Loucy (cell line): Measurements from ENCODE around the gene DTNBP1.

Source experiments
- EZH2phosphoT487 ChIP-seq: fragments of 200-600 bp; IDR thresholded peaks from 2 replicates; pipeline ENCODE4 v1.6.1; 2018; ENCODE audit warnings: antibody characterized with exemption, mild to moderate bottlenecking, moderate library complexity, borderline replicate concordance
- TF ChIP-seq, protein P1 (sequence below): fragments of 200-600 bp; sonication (generic); conservative IDR thresholded peaks from 2 replicates; pipeline ENCODE4 v1.5.1; 2014; ENCODE audit warnings: mild to moderate bottlenecking, antibody characterized with exemption, low read length

DNA sequence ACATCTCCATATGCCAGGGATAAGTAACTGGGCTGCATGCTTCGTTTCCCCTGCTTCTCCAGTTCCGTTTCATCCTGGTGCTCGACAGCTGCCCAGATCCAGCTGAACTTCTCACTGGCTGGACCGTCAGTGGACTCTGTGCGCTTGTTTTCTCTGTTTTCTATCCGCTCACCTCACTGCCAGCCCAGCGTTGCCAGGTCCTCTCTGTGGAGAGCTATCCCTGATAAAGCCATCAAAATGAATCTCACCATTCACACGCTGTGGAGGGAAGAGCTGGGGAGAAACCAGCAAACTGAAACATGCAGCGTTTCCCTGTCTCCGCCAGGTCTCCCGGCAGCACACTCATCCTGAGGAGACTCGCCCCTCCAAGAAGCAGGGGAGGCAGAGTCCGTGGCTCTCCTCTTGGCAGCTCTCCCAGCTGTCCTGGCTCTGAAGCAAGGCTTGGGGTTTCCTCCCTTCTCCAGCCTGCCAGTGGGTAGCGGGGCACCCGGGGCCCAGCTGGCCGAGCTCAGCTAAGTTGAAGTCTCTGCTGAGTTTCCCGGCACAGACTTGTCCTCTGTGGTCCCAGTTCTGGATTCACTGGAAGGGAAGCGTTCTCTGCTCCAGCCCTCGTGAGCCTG lies 160.9 kb downstream of the DTNBP1 start:
- TF ChIP-seq, protein P1, sequence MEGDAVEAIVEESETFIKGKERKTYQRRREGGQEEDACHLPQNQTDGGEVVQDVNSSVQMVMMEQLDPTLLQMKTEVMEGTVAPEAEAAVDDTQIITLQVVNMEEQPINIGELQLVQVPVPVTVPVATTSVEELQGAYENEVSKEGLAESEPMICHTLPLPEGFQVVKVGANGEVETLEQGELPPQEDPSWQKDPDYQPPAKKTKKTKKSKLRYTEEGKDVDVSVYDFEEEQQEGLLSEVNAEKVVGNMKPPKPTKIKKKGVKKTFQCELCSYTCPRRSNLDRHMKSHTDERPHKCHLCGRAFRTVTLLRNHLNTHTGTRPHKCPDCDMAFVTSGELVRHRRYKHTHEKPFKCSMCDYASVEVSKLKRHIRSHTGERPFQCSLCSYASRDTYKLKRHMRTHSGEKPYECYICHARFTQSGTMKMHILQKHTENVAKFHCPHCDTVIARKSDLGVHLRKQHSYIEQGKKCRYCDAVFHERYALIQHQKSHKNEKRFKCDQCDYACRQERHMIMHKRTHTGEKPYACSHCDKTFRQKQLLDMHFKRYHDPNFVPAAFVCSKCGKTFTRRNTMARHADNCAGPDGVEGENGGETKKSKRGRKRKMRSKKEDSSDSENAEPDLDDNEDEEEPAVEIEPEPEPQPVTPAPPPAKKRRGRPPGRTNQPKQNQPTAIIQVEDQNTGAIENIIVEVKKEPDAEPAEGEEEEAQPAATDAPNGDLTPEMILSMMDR = no peak
- no peak for TF ChIP-seq EZH2phosphoT487
